GM19395 (cell line): ENCODE results near the gene ZNF555.
"Not testable (repeated sequence)": the region's sequence is repeated elsewhere in the genome, so short reads cannot be mapped to it uniquely, and the experiment has no call there.

ENCODE experiments used
- ATAC-seq: cut with Tn5 transposase; IDR thresholded peaks from one replicate; pipeline ENCODE4 v1.9.1; 2021; ENCODE audit warnings: mild to moderate bottlenecking, moderate library complexity; ENCODE audit not compliant: unreplicated experiment

ZNF555 gene

DNA sequence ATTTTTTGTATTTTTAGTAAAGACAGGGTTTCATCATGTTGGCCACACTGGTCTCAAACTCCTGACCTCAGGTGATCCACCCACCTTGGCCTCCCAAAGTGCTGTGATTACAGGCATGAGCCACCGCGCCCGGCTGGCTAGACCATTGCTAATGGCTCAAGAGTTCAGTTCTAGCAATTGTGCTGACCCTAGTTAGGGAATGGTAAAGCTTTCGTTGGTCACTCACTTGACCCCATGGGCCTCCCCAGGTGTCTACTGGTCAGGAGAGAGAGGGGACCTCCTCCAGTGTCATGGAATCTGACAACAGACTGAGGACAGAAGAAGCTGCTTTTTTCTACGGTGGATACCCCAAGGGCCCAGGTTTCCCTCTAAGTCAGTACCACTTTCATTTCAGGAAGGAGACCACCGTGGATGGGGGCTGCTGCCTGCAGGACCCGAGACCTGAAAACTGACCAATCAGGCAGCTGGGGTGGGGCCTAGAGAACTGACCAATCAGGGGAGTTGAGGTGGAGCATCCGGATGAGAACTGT lies 25.3 kb downstream of the ZNF555 start:
- ATAC-seq, result no peak

GRCh38 chr19:2867025-2867991 lies 26.0 kb downstream of the ZNF555 start, which contains the start of gene ZNF556:
Gene ZNF556 (plus strand): TSS chr19:2867335. CDS start chr19:2867422, 87 bp downstream.
- no peak for ATAC-seq

GRCh38 chr19:2869618-2870017 lies 28.3 kb downstream of the ZNF555 start:
- no peak for ATAC-seq

- ATAC-seq, result not testable (repeated sequence)
These were observed 30.9 kb downstream of the ZNF555 start for GRCh38 chr19:2872175-2872574.

DNA sequence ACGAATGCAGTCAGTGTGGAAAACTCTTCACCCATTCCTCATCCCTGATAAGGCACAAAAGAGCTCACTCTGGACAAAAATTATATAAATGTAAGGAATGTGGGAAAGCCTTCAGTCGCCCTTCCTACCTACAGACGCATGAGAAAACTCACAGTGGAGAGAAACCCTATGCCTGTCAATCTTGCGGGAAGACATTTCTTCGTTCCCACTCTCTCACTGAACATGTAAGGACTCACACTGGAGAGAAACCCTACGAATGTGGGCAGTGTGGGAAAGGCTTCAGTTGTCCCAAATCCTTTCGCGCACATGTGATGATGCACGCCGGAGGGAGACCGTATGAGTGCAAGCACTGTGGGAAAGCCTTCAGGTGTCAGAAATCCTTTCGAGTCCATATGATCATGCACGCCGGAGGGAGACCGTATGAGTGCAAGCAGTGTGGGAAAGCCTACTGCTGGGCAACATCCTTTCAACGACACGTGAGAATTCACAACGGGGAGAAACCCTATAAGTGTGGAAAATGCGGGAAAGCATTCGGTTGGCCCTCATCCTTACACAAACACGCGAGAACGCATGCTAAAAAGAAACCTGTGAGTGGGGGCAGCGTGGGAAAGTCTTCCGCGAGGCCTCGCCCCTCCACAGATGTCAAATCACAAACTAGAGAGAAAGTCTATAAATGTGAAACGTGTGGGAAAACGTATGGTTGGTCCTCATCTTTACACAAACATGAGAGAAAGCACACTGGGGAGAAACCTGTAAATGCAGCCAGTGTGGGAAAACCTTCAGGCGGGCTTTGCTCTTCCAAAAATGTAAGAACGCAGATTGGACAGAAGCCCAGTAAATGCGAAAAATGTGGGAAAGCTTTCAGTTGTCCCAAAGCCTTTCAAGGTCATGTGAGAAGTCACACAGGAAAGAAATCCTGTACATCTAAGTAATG lies 36.4 kb downstream of the ZNF555 start:
- ATAC-seq, result no peak

DNA sequence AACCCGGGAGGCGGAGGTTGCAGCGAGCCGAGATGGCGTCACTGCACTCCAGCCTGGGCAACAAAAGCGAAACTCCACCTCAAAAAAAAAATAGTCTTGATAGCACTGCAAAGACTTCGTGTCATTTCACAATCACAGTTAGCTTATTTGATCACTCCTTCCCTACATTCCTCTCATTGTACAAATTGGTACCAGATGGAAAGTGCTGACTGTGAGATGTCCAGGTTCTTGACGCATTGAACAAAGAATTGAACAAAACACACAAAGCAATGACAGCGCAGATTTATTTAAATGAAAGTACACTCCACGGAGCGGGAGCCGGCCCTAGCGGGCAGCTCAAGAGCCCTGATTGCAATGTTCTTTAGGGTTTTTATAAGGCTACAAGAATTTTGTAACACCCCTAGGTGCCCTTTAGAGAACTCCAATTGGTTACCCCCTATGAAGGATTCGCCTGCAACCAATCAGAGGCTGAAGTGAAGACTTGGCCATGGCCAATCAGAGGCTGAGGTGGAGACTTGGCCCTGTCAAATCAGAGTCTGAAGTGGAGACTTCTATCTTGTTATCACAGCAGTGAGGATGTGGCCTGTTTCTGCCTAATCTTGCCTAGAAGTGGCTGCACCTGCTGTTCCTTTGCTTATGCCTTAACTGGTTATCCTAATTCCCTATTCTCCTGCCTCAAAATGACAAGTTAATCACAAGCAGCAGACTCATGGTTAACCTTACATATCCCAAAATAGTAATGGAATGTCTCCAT lies 42.6 kb downstream of the ZNF555 start:
- ATAC-seq, result no peak

GRCh38 chr19:2885736-2886135 lies 44.5 kb downstream of the ZNF555 start:
- no peak for ATAC-seq

- ATAC-seq, result no peak
These were observed 46.2 kb downstream of the ZNF555 start for GRCh38 chr19:2887391-2887914.

GRCh38 chr19:2888731-2889224 lies 47.5 kb downstream of the ZNF555 start:
- no peak for ATAC-seq

DNA sequence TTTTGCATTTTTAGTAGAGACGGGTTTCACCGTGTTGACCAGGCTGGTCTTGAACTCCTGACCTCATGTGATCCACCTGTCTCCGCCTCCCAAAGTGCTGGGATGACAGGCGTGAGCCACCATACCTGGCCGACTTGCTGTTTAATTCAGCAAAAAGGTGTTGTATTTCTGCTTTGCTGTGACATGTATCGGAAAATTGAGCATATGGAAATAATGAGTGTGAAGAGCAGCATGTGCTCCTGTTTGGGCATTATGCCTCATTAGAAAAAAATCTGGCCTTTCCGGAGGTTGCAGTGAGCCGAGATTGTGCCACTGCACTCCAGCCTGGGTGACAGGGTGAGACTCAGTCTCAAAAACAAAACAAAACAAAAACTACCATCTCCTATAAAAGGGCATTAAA lies 49.3 kb downstream of the ZNF555 start:
- ATAC-seq, result not testable (repeated sequence)

GRCh38 chr19:2896694-2897093 lies 55.4 kb downstream of the ZNF555 start:
- no peak for ATAC-seq

DNA sequence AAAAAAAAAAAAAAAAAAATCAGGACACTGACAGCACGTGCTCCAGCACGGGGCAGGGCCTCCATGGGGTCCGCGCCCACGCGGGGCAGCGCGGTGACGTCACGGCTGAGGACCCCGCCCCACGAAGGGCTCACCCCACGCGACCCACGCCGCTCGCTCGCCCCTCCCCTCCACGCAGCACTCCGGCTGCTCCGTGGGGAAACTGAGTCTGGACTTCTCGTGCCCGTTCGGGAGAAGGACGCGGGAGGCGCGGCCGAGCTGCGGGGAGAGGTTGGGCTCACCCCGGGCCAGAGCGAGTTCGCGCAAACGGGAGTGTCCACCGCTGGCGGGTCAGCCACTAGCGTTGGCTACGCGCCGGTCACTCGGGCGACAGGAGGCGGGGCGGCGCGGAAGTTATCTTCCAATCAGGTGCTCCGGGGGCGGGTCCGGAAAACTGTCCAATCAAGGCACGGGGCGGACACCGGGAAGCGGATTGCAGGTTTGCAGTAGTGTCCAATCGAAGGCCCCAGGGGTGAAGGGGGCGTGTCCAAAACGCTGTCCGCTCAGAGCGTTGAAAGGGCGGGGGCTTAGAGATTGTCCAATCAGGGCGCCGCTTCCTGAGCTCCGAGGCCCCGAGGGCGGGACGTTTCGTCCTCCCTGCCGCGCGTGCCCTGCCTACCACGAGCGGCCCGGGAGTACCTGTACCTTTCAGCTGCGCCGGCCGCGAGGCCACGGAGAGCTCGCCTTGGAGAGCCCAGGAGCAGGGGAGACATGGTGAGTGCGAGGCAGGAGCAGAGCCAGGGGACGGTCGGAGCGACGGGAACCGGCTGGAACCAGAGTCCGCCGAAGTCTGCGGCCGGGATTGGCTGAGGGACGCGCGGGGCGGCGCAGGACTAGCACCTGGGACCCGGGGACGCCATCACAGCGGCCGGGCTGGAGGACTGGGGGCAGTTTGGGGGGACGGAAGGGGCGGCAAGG lies 59.3 kb downstream of the ZNF555 start, which contains the start of gene ZNF57:
ZNF57 (plus strand) TSS at position 633 of the 957 bp plus-strand sequence; CDS start at position 751, 118 bp downstream.
- peak; percentile 95 for ATAC-seq

DNA sequence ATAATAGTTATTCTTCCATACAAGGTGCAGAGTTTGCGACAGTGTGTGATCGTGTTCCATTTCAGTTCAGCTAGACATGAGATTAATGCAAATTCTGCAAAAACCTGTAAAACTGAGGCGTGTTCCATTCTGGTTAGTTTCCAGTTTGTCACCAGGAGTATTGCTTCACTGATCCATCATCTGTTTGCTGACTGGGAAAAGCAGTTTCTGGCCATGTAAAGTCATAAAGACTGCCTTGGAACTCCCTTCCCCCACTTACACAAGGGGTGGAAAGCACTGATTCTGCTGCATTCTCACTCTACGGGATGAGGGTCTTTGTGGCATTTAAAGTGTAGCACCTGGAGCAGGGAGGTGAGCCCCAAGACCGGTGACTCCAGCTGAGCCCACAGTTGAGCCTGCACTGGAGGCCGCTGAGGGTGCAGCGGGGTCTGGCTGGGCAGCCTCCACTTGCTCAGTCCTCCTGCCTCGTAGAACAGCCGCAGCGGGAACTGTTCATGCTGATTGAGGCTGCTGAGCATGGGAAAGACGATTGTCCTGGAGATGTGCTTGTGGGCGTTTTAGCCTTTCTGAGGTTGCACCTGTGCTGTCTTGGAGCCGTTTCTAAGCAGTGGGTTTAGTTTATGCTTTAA lies 61.4 kb downstream of the ZNF555 start:
- no peak for ATAC-seq

DNA sequence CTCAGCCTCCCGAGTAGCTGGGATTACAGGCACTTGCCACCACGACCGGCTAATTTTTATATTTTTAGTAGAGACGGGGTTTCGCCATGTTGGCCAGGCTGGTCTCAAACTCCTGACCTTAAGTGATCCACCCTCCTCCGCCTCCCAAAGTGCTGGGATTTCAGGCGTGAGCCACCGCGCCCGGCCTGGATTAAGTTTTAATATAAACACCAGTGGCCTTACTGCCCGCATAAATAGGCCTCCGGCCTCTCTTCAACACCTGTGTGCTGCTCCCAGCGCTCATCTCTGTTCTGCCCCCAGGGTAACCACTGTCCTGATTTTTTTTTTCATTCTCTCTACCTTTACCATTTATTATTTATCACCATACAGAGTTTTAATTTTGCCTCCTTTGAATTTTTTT lies 62.1 kb downstream of the ZNF555 start:
- not testable (repeated sequence) for ATAC-seq

GRCh38 chr19:2905918-2906519 lies 64.7 kb downstream of the ZNF555 start:
- ATAC-seq, result no peak

DNA sequence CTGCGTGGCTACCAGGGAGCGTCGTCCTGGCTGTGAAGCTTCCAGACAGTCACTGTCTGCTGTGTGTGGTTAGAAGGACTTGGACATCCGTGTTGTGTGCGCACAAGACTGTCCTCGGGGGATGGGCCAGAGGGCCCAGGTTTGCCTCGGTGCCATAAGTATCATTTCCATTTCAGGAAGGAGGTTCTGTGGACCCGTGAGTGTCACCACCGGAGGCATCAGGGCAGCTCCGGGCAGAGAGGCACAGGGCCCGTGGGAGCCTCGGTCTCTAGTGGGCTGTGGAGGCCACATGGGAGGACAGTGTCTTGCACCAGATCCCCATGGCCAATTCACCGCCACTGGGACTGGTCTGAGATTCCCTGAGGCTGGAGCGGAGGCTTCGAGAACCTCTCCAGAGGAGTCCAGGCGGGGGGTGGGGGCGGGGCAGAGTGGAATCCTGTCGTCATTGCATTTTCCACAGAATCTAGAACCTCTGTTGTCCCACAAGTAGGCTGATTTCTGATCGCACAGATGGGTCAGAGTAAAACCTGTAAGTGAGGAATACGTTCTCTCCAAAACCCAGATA lies 65.4 kb downstream of the ZNF555 start:
- no peak for ATAC-seq
